ENCODE results near the gene DOCK4. TPM values are rescaled to one million over a fixed set of nuclear protein-coding genes. Genes with fewer than 3 reads are reported as not detected.

DOCK4 gene
- total RNA-seq, 1 donor from 2014 or later: 0.73 TPM

- intact Hi-C loops (cut with micrococcal nuclease): loop anchor here (10.0 kb wide), 1 partner anchor 58 kb away; no protein-coding TSS in a partner anchor
- CTCF ChIA-PET: no interaction called here
- no peak overlapping the region for H3K27ac Mint-ChIP-seq
- H3K9me3 Mint-ChIP-seq: no peaks in the 10 kb centered on the region
- POLR2A ChIA-PET: no interaction called here
- ATAC-seq (ENCODE audit: low read depth) (no peak), DNase-seq (no peak)
- no peaks in the 10 kb centered on the region for H3K36me3 Mint-ChIP-seq (ENCODE audit: low read depth)
- peaks cover 15% of the 10 kb centered on the region for H3K27me3 Mint-ChIP-seq
- H3K4me1 Mint-ChIP-seq: no peaks in the 10 kb centered on the region
- TF ChIP-seq CTCF (IDR thresholded peaks at IDR 0.05): no peak
- no peak overlapping the region for H3K4me3 Mint-ChIP-seq
Measured at GRCh38 chr7:112176693-112177415, 29.3 kb downstream of the DOCK4 start.

GRCh38 chr7:112176241-112176640 lies 30.0 kb downstream of the DOCK4 start:
- DNase-seq: no peak
- no peak for TF ChIP-seq CTCF (IDR thresholded peaks at IDR 0.05)
- H3K27ac Mint-ChIP-seq: no peak overlapping the region
- H3K4me3 Mint-ChIP-seq: no peak overlapping the region
- ChIA-PET POLR2A (no interaction called here), CTCF (no interaction called here)
- H3K36me3 Mint-ChIP-seq (ENCODE audit: low read depth): no peaks in the 10 kb centered on the region
- no peaks in the 10 kb centered on the region for H3K4me1 Mint-ChIP-seq
- H3K9me3 Mint-ChIP-seq: no peaks in the 10 kb centered on the region
- peaks cover 15% of the 10 kb centered on the region for H3K27me3 Mint-ChIP-seq
- no peak for ATAC-seq (ENCODE audit: low read depth)
- intact Hi-C loops (cut with micrococcal nuclease): loop anchor here (10.0 kb wide), 1 partner anchor 59 kb away; no protein-coding TSS in a partner anchor

- intact Hi-C loops (cut with micrococcal nuclease): loop anchor here (10.0 kb wide), 1 partner anchor 61 kb away; no protein-coding TSS in a partner anchor
- Mint-ChIP-seq H3K4me3 (no peak overlapping the region), H3K27me3 (peaks cover 16% of the 10 kb centered on the region), H3K9me3 (no peaks in the 10 kb centered on the region), H3K27ac (no peak overlapping the region), H3K4me1 (no peaks in the 10 kb centered on the region), H3K36me3 (ENCODE audit: low read depth) (no peaks in the 10 kb centered on the region)
- ChIA-PET CTCF (no interaction called here), POLR2A (no interaction called here)
- DNase-seq (no peak), ATAC-seq (ENCODE audit: low read depth) (no peak)
- no peak for TF ChIP-seq CTCF (IDR thresholded peaks at IDR 0.05)
Measured at GRCh38 chr7:112174192-112174591, 32.0 kb downstream of the DOCK4 start.

GRCh38 chr7:112173568-112173905 lies 32.7 kb downstream of the DOCK4 start:
- Mint-ChIP-seq H3K4me3 (no peak overlapping the region), H3K36me3 (ENCODE audit: low read depth) (no peaks in the 10 kb centered on the region), H3K27me3 (peaks cover 19% of the 10 kb centered on the region), H3K27ac (no peak overlapping the region), H3K9me3 (no peaks in the 10 kb centered on the region), H3K4me1 (no peaks in the 10 kb centered on the region)
- intact Hi-C loops (cut with micrococcal nuclease): loop anchor here (10.0 kb wide), 1 partner anchor 61 kb away; no protein-coding TSS in a partner anchor
- POLR2A ChIA-PET: no interaction called here
- no peak for ATAC-seq (ENCODE audit: low read depth)
- TF ChIP-seq CTCF (IDR thresholded peaks at IDR 0.05): no peak
- CTCF ChIA-PET: no interaction called here
- no peak for DNase-seq

- no peak for ATAC-seq (ENCODE audit: low read depth)
- Mint-ChIP-seq H3K4me3 (no peak overlapping the region), H3K27ac (no peak overlapping the region), H3K9me3 (no peaks in the 10 kb centered on the region), H3K4me1 (no peaks in the 10 kb centered on the region), H3K36me3 (ENCODE audit: low read depth) (no peaks in the 10 kb centered on the region), H3K27me3 (peaks cover 16% of the 10 kb centered on the region)
- intact Hi-C loops (cut with micrococcal nuclease): loop anchor here (10.0 kb wide), 1 partner anchor 62 kb away; no protein-coding TSS in a partner anchor
- TF ChIP-seq CTCF (IDR thresholded peaks at IDR 0.05): no peak
- CTCF ChIA-PET: no interaction called here
- DNase-seq: no peak
- POLR2A ChIA-PET: no interaction called here
Measured at GRCh38 chr7:112172870-112173567, 33.2 kb downstream of the DOCK4 start.
